ENCODE measurements around the gene USP17L21.
"Not testable (repeated sequence)": the region's sequence is repeated elsewhere in the genome, so short reads cannot be mapped to it uniquely, and the experiment has no call there.

- TF ChIP-seq ZNF274 (IDR thresholded peaks at IDR 0.05; ENCODE audit: low read depth, low read length); SUZ12 (IDR thresholded peaks at IDR 0.05; ENCODE audit: extremely low read depth, insufficient read depth, insufficient read length); YY1 (IDR thresholded peaks at IDR 0.05; ENCODE audit: insufficient read depth, insufficient read length): not testable (repeated sequence)
Measured at GRCh38 chr4:9253078-9253477, 9.6 kb upstream of the USP17L21 start, which contains the start of gene USP17L19.
